Endothelial cell of coronary artery (primary cell): ENCODE results near the gene CLDN25. TPM values are rescaled to one million over a fixed set of nuclear protein-coding genes. Genes with fewer than 3 reads are reported as not detected.

Experiments
- total RNA-seq: library from RNA; depleted of rRNA; stranded (reverse); fragments of >200 nt; gene quantifications from 2 replicates; pipeline ENCODE4 v1.2.3, GENCODE V29; 2014

The CLDN25 gene
- total RNA-seq, result not detected in 2 replicates

GRCh38 chr11:113779496-113779895 is at the start of gene CLDN25:
Gene CLDN25, plus strand, starts transcription at chr11:113779796. Its CDS starts 0 bp downstream, at chr11:113779796.

GRCh38 chr11:113773416-113774173 is 6.0 kb upstream of the CLDN25 start, which contains the start of gene ZW10:
Gene ZW10, minus strand, starts transcription at chr11:113773692. Its CDS starts 26 bp downstream, at chr11:113773666.

Other genes starting within 250 kb of the CLDN25 start
- gene TMPRSS5, start 73.5 kb upstream of the CLDN25 start, total RNA-seq, result 0.18 and 0.19 TPM in 2 replicates
- 19.8 and 27.2 TPM in 2 replicates for gene ZW10, start 6.1 kb upstream of the CLDN25 start, total RNA-seq
- 29.6 and 31.6 TPM in 2 replicates for gene USP28, start 95.8 kb downstream of the CLDN25 start, total RNA-seq
- gene HTR3B, start 125.0 kb downstream of the CLDN25 start, total RNA-seq, result not detected in 2 replicates
- gene HTR3A, start 195.3 kb downstream of the CLDN25 start, total RNA-seq, result not detected in 2 replicates